HepG2 (cell line): ENCODE data around the gene PEAK3. TPM values are rescaled to one million over a fixed set of nuclear protein-coding genes. Genes with fewer than 3 reads are reported as not detected.

Experiments used
- ATAC-seq: fragments of 200-7000 bp; cut with Tn5 transposase; 3 replicates; pipeline ENCODE4 v1.9.1; 2020; ENCODE audit warnings: mild to moderate bottlenecking, moderate library complexity
- BruUV-seq: library from RNA; stranded (reverse); fragments of 400-500 nt; replicated peaks from 2 replicates; lab custom pipeline; 2021; lab: Mats Ljungman, UMichigan
- CTCF ChIA-PET: fragments of 300-600 bp; formaldehyde crosslinking; extraction: SDS; loops from one replicate; lab custom pipeline; 2021; ENCODE audit warnings: low total read pairs, inconsistent platforms, low intra/inter-chr PET ratio; lab: Yijun Ruan, JAX
- POLR2A ChIA-PET: fragments of 350-600 bp; sonication (Branson Sonifier 250); formaldehyde crosslinking; loops from one replicate; lab custom pipeline; 2020; ENCODE audit warnings: antibody characterized with exemption, inconsistent platforms; lab: Yijun Ruan, JAX
- DNase-seq: peaks from one replicate; pipeline ENCODE4 v3.0.0-alpha.2; 2015; ENCODE audit warnings: low spot score
- FAIRE-seq: peaks from 3 replicates; lab custom pipeline; 2011; peaks lifted over from hg19 to GRCh38; lab: Jason Lieb, UNC
- H2AFZ ChIP-seq: one replicate; pipeline ENCODE4 v1.6.1; 2011; ENCODE audit warnings: low read length, inconsistent platforms
- H3K27ac ChIP-seq: fragments of 300-600 bp; 3 replicates; pipeline ENCODE4 v1.8.0; 2011; ENCODE audit warnings: mixed run types, mild to moderate bottlenecking, mixed read lengths, low read length, inconsistent platforms; ENCODE audit not compliant: insufficient read depth; ENCODE audit errors: extremely low read length
- H3K27me3 ChIP-seq, 2 experiments: fragments of 200-600 bp in 1 of 2; 2 replicates in 1 of 2; 3 replicates in 1 of 2; pipeline versions ENCODE4 v1.6.0 to v1.8.0; 2011; ENCODE audit warnings: low read length in 2 of 2, mild to moderate bottlenecking in 2 of 2, moderate library complexity in 2 of 2, inconsistent platforms in 1 of 2; ENCODE audit not compliant: insufficient read depth in 2 of 2, control insufficient read depth in 1 of 2
- H3K36me3 ChIP-seq, 2 experiments: fragments of 200-600 bp in 1 of 2; replicated peaks in 1 of 2; 2 replicates in 1 of 2; 3 replicates in 1 of 2; pipeline versions ENCODE4 v1.5.1 to v1.8.0; 2011; ENCODE audit warnings: low read length in 2 of 2, inconsistent platforms in 1 of 2; ENCODE audit not compliant: insufficient read depth in 2 of 2, control insufficient read depth in 1 of 2
- H3K4me1 ChIP-seq: 2 replicates; pipeline ENCODE4 v1.5.1; 2012; ENCODE audit warnings: low read length, inconsistent platforms; ENCODE audit not compliant: insufficient read depth
- H3K4me2 ChIP-seq: 2 replicates; pipeline ENCODE4 v1.6.0; 2011; ENCODE audit warnings: low read depth, low read length, inconsistent platforms
- H3K4me3 ChIP-seq, 3 experiments: fragments of 200-600 bp in 1 of 3; sonication (generic), shearing (Covaris generic) in 1 of 3; replicated peaks in 1 of 3; 2 replicates each; pipeline ENCODE4 v1.5.1; 2011 to 2016; ENCODE audit warnings: low read length in 3 of 3, inconsistent platforms in 2 of 3, low read depth in 2 of 3, mild to moderate bottlenecking in 2 of 3, control low read depth in 1 of 3, mixed read lengths in 1 of 3; ENCODE audit not compliant: insufficient read depth in 1 of 3
- H3K79me2 ChIP-seq: one replicate; pipeline ENCODE4 v1.6.1; 2011; ENCODE audit warnings: low read length, inconsistent platforms; ENCODE audit not compliant: insufficient read depth
- H3K9ac ChIP-seq: 2 replicates; pipeline ENCODE4 v1.6.0; 2011; ENCODE audit warnings: mild to moderate bottlenecking, low read depth, low read length, inconsistent platforms; ENCODE audit not compliant: insufficient read depth
- H3K9me3 ChIP-seq: 2 replicates; pipeline ENCODE4 v1.5.1; 2012; ENCODE audit warnings: mild to moderate bottlenecking, low read length
- H4K20me1 ChIP-seq: 2 replicates; pipeline ENCODE4 v1.6.0; 2011; ENCODE audit warnings: inconsistent platforms, mild to moderate bottlenecking, low read length, moderate library complexity; ENCODE audit not compliant: insufficient read depth
- FOXC1 ChIP-seq: sonication (generic); formaldehyde crosslinking; IDR thresholded peaks from 2 replicates; pipeline ENCODE4 v1.8.0; 2022; ENCODE audit warnings: mild to moderate bottlenecking, missing genetic modification reagents, borderline replicate concordance
- HBP1 ChIP-seq: IDR thresholded peaks from 2 replicates; pipeline ENCODE4 v1.6.1; 2016; ENCODE audit warnings: low read depth, control low read depth
- MEF2D ChIP-seq: sonication (generic); formaldehyde crosslinking; IDR thresholded peaks from 2 replicates; pipeline ENCODE4 v1.5.1; 2020; ENCODE audit warnings: mild to moderate bottlenecking, missing genetic modification reagents
- SMYD3 ChIP-seq: sonication (generic); formaldehyde crosslinking; IDR thresholded peaks from 2 replicates; pipeline ENCODE4 v1.8.1; 2023; ENCODE audit warnings: mild to moderate bottlenecking, missing genetic modification reagents
- SOX13 ChIP-seq, 3 experiments: fragments of 450-650 bp in 1 of 3; sonication (generic) in 1 of 3; formaldehyde crosslinking in 1 of 3; IDR thresholded peaks in 2 of 3; conservative IDR thresholded peaks in 1 of 3; 2 replicates each; pipeline versions ENCODE4 v1.5.0 to v1.6.1; 2016 to 2020; ENCODE audit warnings: antibody characterized with exemption in 1 of 3, mild to moderate bottlenecking in 1 of 3, missing compliant biosample characterization in 1 of 3, missing genetic modification reagents in 1 of 3, moderate library complexity in 1 of 3
- THAP9 ChIP-seq: sonication (generic); formaldehyde crosslinking; IDR thresholded peaks from 2 replicates; pipeline ENCODE4; 2020; ENCODE audit warnings: missing genetic modification reagents, mild to moderate bottlenecking, borderline replicate concordance
- ZBTB2 ChIP-seq: sonication (generic); formaldehyde crosslinking; IDR thresholded peaks from 2 replicates; pipeline ENCODE4 v1.8.0; 2022; ENCODE audit warnings: low read depth, missing genetic modification reagents
- ZFP37 ChIP-seq: sonication (generic); formaldehyde crosslinking; IDR thresholded peaks from 2 replicates; pipeline ENCODE4 v1.4.0; 2020; ENCODE audit warnings: missing genetic modification reagents, borderline replicate concordance
- ZNF30 ChIP-seq: sonication (generic); formaldehyde crosslinking; IDR thresholded peaks from 2 replicates; pipeline ENCODE4 v1.5.0; 2020; ENCODE audit warnings: mild to moderate bottlenecking, missing genetic modification reagents
- ZNF414 ChIP-seq: sonication (generic); formaldehyde crosslinking; IDR thresholded peaks from 2 replicates; pipeline ENCODE4 v1.5.0; 2020; ENCODE audit warnings: missing genetic modification reagents
- ZNF543 ChIP-seq: sonication (generic); formaldehyde crosslinking; IDR thresholded peaks from 2 replicates; pipeline ENCODE4 v1.4.0; 2020; ENCODE audit warnings: mild to moderate bottlenecking, missing genetic modification reagents
- ZNF549 ChIP-seq: sonication (generic); formaldehyde crosslinking; IDR thresholded peaks from 2 replicates; pipeline ENCODE4 v1.5.0; 2020; ENCODE audit warnings: missing genetic modification reagents
- ZNF761 ChIP-seq: sonication (generic); formaldehyde crosslinking; conservative IDR thresholded peaks from 2 replicates; pipeline ENCODE4 v1.4.0; 2020; ENCODE audit warnings: mild to moderate bottlenecking, missing genetic modification reagents
- ZNF782 ChIP-seq: sonication (generic); formaldehyde crosslinking; IDR thresholded peaks from 2 replicates; pipeline ENCODE4 v1.4.0; 2020; ENCODE audit warnings: missing genetic modification reagents, mild to moderate bottlenecking, borderline replicate concordance
- ZSCAN9 ChIP-seq: IDR thresholded peaks from 2 replicates; pipeline ENCODE4 v1.6.1; 2016; ENCODE audit warnings: borderline replicate concordance
- WGBS: methylation state at CpG from one replicate; pipeline ENCODE4 v1.1.6; 2017; ENCODE audit warnings: low lambda C conversion rate; 5-methylcytosine and 5-hydroxymethylcytosine counted together
- in situ Hi-C: cut with HindIII; loops from 2 replicates; pipeline ENCODE4 v1.10.0; 2017; ENCODE audit warnings: low pct_unique_long_range_greater_than_20kb; ENCODE audit not compliant: extremely low pct_ligation_motif_present
- intact Hi-C: fragments of 100-400 bp; cut with micrococcal nuclease; formaldehyde crosslinking; loops from one replicate; pipeline ENCODE4 v1.10.0; 2022; ENCODE audit not compliant: unreplicated experiment
- polyA plus RNA-seq, 8 experiments: library from polyadenylated mRNA; depleted of rRNA in 3 of 8; stranded (reverse) in 7 of 8; unstranded in 1 of 8; fragments of >200 nt; fragmentation: Illumina TruSeq in 4 of 8; extraction: Trizol in 4 of 8; gene quantifications; 2 replicates each; pipeline versions ENCODE4 v1.2.1 to v1.2.3, GENCODE V29; 2011 to 2016; ENCODE audit warnings: low read depth in 4 of 8, missing spikeins in 1 of 8, mixed read lengths in 1 of 8; ENCODE audit not compliant: insufficient read depth in 1 of 8
- total RNA-seq, 5 experiments: library from RNA; depleted of rRNA; stranded (reverse); fragments of >200 nt; fragmentation: Illumina TruSeq; extraction: Trizol; gene quantifications; 2 replicates each; pipeline ENCODE4 v1.2.3, GENCODE V29; 2016; ENCODE audit warnings: low read depth in 1 of 5

The PEAK3 gene
- total and polyA plus RNA-seq, 2 of the 13 experiments (the other 11 are each of a cell fraction or from before 2014, with no cell fraction given): not detected

GRCh38 chr19:2269244-2270156, 12.5 kb downstream of the PEAK3 start:
- Histone ChIP-seq H3K9me3 (no peaks in the 10 kb centered on the region), H3K4me2 (peak overlapping the region; percentile 85; the same call in 1 of the 2 replicates), H3K36me3 (peaks cover 4 to 17% of the 10 kb centered on the region in 2 experiments; a peak in 4 of 5 replicates), H2AFZ (no peak overlapping the region), H3K4me3 (peak overlapping the region; percentile 93 to 99 (median 96)), H3K4me1 (peaks cover 66% of the 10 kb centered on the region), H3K9ac (peak overlapping the region; percentile 96), H3K79me2 (peaks cover 39% of the 10 kb centered on the region), H3K27ac (peak overlapping the region; percentile 87), H4K20me1 (peaks cover 48% of the 10 kb centered on the region), H3K27me3 (no peaks in the 10 kb centered on the region; a peak in 1 of 5 replicates)
- FAIRE-seq (peak; percentile 59), ATAC-seq (peak; percentile 37), DNase-seq (peak; percentile 91)
- in situ Hi-C loops (no loop called here), intact Hi-C loops (loop anchor here (5.0 kb wide), 1 partner anchor 32 kb away; the partner anchor contains the start of genes PLEKHJ1 and SF3A2)
- BruUV-seq: TSS peak; percentile 67
- WGBS: under 1% methylated on average over 27 of the region's 103 CpGs
- CTCF ChIA-PET: no interaction called here
- POLR2A ChIA-PET: interaction anchor here (2.7 kb wide), 1 partner anchor 10 kb away, joined by 10 read pairs; no protein-coding TSS in a partner anchor
- TF ChIP-seq HBP1 (no peak; the same call in 1 of the 2 replicates), FOXC1 (CRISPR knock-in tag) (peak; percentile 63; the same call in 1 of the 2 replicates), ZBTB2 (CRISPR knock-in tag) (0 out of 2 replicates have a peak, but pooled peaks have one; percentile 35), ZSCAN9 (CRISPR knock-in tag) (peak; percentile 93), ZNF761 (0 out of 2 replicates have a peak, but pooled peaks have one; percentile 47), MEF2D (CRISPR knock-in tag) (no peak), ZNF549 (CRISPR knock-in tag) (no peak), ZNF782 (CRISPR knock-in tag) (no peak), SMYD3 (CRISPR knock-in tag) (no peak), ZFP37 (CRISPR knock-in tag) (no peak), ZNF543 (CRISPR knock-in tag) (no peak; the same call in 1 of the 2 replicates), ZNF414 (CRISPR knock-in tag) (0 out of 2 replicates have a peak, but pooled peaks have one; percentile 15), SOX13 (IDR thresholded peaks at IDR 0.05) (0 out of 2 replicates have a peak, but pooled peaks have one; percentile 63), SOX13 (CRISPR knock-in tag; conservative IDR thresholded peaks at IDR 0.05 in 1 of 2, IDR thresholded peaks at IDR 0.05 in 1 of 2) (no peak), ZNF30 (CRISPR knock-in tag) (no peak), THAP9 (peak; percentile 64; the same call in 1 of the 2 replicates)
